ENCODE measurements around the gene BCS1L. TPM values are rescaled to one million over a fixed set of nuclear protein-coding genes. Genes with fewer than 3 reads are reported as not detected.
A peak's percentile ranks its signal among the peaks of the same experiment; 100 is the strongest.

The BCS1L gene
- total and polyA plus RNA-seq, 2 of the 8 experiments (the other 6 are each of a cell fraction or from before 2014, with no cell fraction given): 23.7 to 37.1 TPM

DNA sequence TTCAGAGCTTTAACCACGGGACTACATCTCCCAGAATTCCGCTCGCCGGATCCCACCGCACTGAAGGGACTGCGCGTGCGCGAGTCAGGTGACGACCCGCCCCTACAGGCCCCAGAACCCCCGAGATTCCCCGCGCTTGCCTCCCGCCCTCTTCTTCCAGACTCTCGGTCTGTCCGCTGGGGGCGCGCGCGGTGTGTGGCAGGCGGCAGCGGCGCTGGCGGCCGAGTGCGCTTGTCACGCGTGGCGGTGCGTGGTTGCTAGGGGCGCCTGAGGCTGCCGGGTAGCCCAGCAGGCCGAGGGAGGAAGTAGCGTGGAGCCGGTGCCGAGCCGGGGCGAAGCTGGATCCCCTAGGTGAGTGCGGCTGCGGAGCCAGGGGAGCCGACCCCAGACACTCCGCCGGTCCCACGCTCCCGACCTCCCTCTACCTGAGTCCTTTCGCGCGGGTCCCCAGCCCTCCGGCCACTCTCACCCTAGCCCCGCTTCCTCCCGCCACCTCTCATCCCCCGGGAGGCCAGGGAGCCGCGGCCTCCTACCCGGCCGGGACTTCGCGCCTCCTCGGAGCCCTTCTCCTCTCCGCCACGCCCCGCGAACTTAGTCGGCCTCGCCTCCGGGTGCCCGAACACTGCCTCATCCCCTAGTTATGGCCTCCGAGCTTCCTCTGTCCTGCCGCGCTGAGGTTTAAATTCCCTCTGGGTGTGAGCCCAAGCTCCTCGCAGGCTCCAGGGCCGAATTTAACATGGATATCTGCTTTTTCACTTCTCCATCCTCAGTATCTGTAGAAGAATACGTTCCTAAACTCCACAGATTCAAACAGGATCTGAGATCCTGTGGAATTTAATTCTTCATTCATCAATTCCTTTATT lies 51.4 kb downstream of the BCS1L start, which contains the start of gene TTLL4 (continued):
- TF ChIP-seq, protein P1, sequence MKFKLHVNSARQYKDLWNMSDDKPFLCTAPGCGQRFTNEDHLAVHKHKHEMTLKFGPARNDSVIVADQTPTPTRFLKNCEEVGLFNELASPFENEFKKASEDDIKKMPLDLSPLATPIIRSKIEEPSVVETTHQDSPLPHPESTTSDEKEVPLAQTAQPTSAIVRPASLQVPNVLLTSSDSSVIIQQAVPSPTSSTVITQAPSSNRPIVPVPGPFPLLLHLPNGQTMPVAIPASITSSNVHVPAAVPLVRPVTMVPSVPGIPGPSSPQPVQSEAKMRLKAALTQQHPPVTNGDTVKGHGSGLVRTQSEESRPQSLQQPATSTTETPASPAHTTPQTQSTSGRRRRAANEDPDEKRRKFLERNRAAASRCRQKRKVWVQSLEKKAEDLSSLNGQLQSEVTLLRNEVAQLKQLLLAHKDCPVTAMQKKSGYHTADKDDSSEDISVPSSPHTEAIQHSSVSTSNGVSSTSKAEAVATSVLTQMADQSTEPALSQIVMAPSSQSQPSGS (IDR thresholded peaks at IDR 0.05; ENCODE audit: low read length): 0 out of 2 replicates have a peak, but pooled peaks have one; percentile 47
- TF ChIP-seq BACH1 (IDR thresholded peaks at IDR 0.05; ENCODE audit: low read length) (peak; percentile 86), KDM5A (IDR thresholded peaks at IDR 0.05; ENCODE audit: low read length) (no peak), CREB1 (IDR thresholded peaks at IDR 0.05) (peak; percentile 48; the same call in 1 of the 2 replicates), GABPA (IDR thresholded peaks at IDR 0.05; ENCODE audit: borderline replicate concordance, insufficient read depth, low read length) (no peak), EZH2 (IDR thresholded peaks at IDR 0.05; ENCODE audit: low read depth, low read length, severe bottlenecking) (no peak)
